SK-N-SH (cell line): ENCODE measurements around the gene DRGX. TPM values are rescaled to one million over a fixed set of nuclear protein-coding genes. Genes with fewer than 3 reads are reported as not detected.

ENCODE experiments used
- CTCF ChIA-PET: fragments of 300-600, 350-600 bp; formaldehyde crosslinking; extraction: SDS; loops from one replicate; lab custom pipeline; 2021; lab: Yijun Ruan, JAX
- POLR2A ChIA-PET: fragments of 350-600 bp; sonication (Branson Sonifier 250); formaldehyde crosslinking; extraction: SDS; loops from one replicate; lab custom pipeline; 2020; ENCODE audit warnings: antibody characterized with exemption, inconsistent platforms; lab: Yijun Ruan, JAX
- DNase-seq: peaks from one replicate; pipeline ENCODE4 v3.0.0; 2012
- H2AFZ ChIP-seq: fragments of 200-600 bp; sonication (generic); 2 replicates; pipeline ENCODE4 v1.8.1; 2016; ENCODE audit warnings: antibody characterized with exemption, mild to moderate bottlenecking, low read depth
- H3F3A ChIP-seq: fragments of 200-600 bp; sonication (generic); replicated peaks from 2 replicates; pipeline ENCODE3; 2016; ENCODE audit warnings: antibody characterized with exemption, mild to moderate bottlenecking; ENCODE audit not compliant: insufficient read depth
- H3K27ac ChIP-seq, 2 experiments: fragments of 200-500 bp in 1 of 2; fragments of 200-600 bp in 1 of 2; sonication (Bioruptor generic) in 1 of 2; sonication (generic), shearing (Covaris generic) in 1 of 2; 2 replicates each; pipeline versions ENCODE4 v1.5.1 to v1.6.1; 2014 to 2016; ENCODE audit warnings: low read depth in 2 of 2, inconsistent platforms in 1 of 2, low read length in 1 of 2, mild to moderate bottlenecking in 1 of 2, mixed read lengths in 1 of 2
- H3K27me3 ChIP-seq: fragments of 200-600 bp; sonication (generic), shearing (Covaris generic); 2 replicates; pipeline ENCODE4 v1.6.1; 2016; ENCODE audit warnings: mixed run types; ENCODE audit not compliant: insufficient read depth
- H3K36me3 ChIP-seq, 2 experiments: fragments of 200-500 bp in 1 of 2; fragments of 200-600 bp in 1 of 2; sonication (Bioruptor generic) in 1 of 2; sonication (generic) in 1 of 2; replicated peaks in 1 of 2; 2 replicates each; pipeline versions ENCODE3 to v1.5.1; 2014 to 2016; ENCODE audit warnings: low read length in 1 of 2, mild to moderate bottlenecking in 1 of 2; ENCODE audit not compliant: insufficient read depth in 2 of 2, control insufficient read depth in 1 of 2
- H3K4me1 ChIP-seq, 2 experiments: fragments of 200-500 bp in 1 of 2; fragments of 200-600 bp in 1 of 2; sonication (Bioruptor generic) in 1 of 2; sonication (generic), shearing (Covaris generic) in 1 of 2; 2 replicates each; pipeline versions ENCODE4 v1.5.1 to v1.6.1; 2014 to 2016; ENCODE audit warnings: low read depth in 1 of 2, low read length in 1 of 2, mixed run types in 1 of 2; ENCODE audit not compliant: insufficient read depth in 2 of 2, control insufficient read depth in 1 of 2
- H3K4me2 ChIP-seq: fragments of 200-600 bp; sonication (generic), shearing (Covaris generic); 2 replicates; pipeline ENCODE4 v1.6.1; 2017; ENCODE audit warnings: mixed run types
- H3K4me3 ChIP-seq, 2 experiments: fragments of 200-500 bp in 1 of 2; fragments of 200-600 bp in 1 of 2; sonication (Bioruptor generic) in 1 of 2; sonication (generic), shearing (Covaris generic) in 1 of 2; 2 replicates each; pipeline versions ENCODE4 v1.5.1 to v1.8.1; 2014 to 2016; ENCODE audit warnings: low read depth in 2 of 2, inconsistent platforms in 1 of 2, low read length in 1 of 2, mild to moderate bottlenecking in 1 of 2, mixed read lengths in 1 of 2, moderate library complexity in 1 of 2
- H3K79me2 ChIP-seq: fragments of 200-600 bp; sonication (generic); 2 replicates; pipeline ENCODE4 v1.8.1; 2017; ENCODE audit warnings: mild to moderate bottlenecking; ENCODE audit not compliant: insufficient read depth
- H3K9ac ChIP-seq: fragments of 200-600 bp; sonication (generic); 2 replicates; pipeline ENCODE4 v1.6.1; 2017; ENCODE audit warnings: mixed run types
- H3K9me2 ChIP-seq: fragments of 200-600 bp; sonication (generic); 2 replicates; pipeline ENCODE4 v1.6.1; 2017; ENCODE audit warnings: mixed run types
- H3K9me3 ChIP-seq: fragments of 200-600 bp; sonication (generic); 2 replicates; pipeline ENCODE4 v1.6.1; 2017; ENCODE audit warnings: mixed run types, mild to moderate bottlenecking, moderate library complexity
- H4K20me1 ChIP-seq: fragments of 200-600 bp; sonication (generic); 2 replicates; pipeline ENCODE4 v1.6.1; 2017; ENCODE audit warnings: mild to moderate bottlenecking, mixed run types; ENCODE audit not compliant: insufficient read depth
- EZH2phosphoT487 ChIP-seq: fragments of 200-600 bp; sonication (generic); IDR thresholded peaks from 2 replicates; pipeline ENCODE4 v1.6.1; 2017; ENCODE audit warnings: low read depth, mixed run types, mild to moderate bottlenecking, antibody characterized with exemption, moderate library complexity, borderline replicate concordance
- FOXJ3 ChIP-seq: sonication (generic); formaldehyde crosslinking; IDR thresholded peaks from 2 replicates; pipeline ENCODE4 v1.5.1; 2020; ENCODE audit warnings: mild to moderate bottlenecking, missing genetic modification reagents
- FOXM1 ChIP-seq: IDR thresholded peaks from 2 replicates; pipeline ENCODE4 v1.4.0; 2012; ENCODE audit warnings: low read depth, mild to moderate bottlenecking
- GABPA ChIP-seq: IDR thresholded peaks from 2 replicates; pipeline ENCODE4 v1.4.0; 2012; ENCODE audit warnings: low read depth, mild to moderate bottlenecking
- MAX ChIP-seq: IDR thresholded peaks from 2 replicates; pipeline ENCODE4 v1.4.0; 2012; ENCODE audit warnings: low read depth
- MEF2A ChIP-seq: IDR thresholded peaks from 2 replicates; pipeline ENCODE4 v1.4.0; 2012; ENCODE audit warnings: low read depth, borderline replicate concordance
- NFIC ChIP-seq: IDR thresholded peaks from 2 replicates; pipeline ENCODE4 v1.4.0; 2012; ENCODE audit warnings: borderline replicate concordance
- NRF1 ChIP-seq: IDR thresholded peaks from 2 replicates; pipeline ENCODE4 v1.6.1; 2012; ENCODE audit warnings: low read depth, mild to moderate bottlenecking, low read length
- RAD21 ChIP-seq: IDR thresholded peaks from 2 replicates; pipeline ENCODE4 v1.6.1; 2012; ENCODE audit warnings: mild to moderate bottlenecking, low read length
- RCOR1 ChIP-seq: fragments of 150-350 bp; IDR thresholded peaks from 2 replicates; pipeline ENCODE4 v1.6.1; 2017; ENCODE audit warnings: antibody characterized with exemption, low read length
- REST ChIP-seq: IDR thresholded peaks from 2 replicates; pipeline ENCODE4 v1.6.1; 2012; ENCODE audit warnings: mild to moderate bottlenecking, low read depth, low read length, moderate library complexity
- RFX5 ChIP-seq: IDR thresholded peaks from 2 replicates; pipeline ENCODE4 v1.6.1; 2012; ENCODE audit warnings: mild to moderate bottlenecking, improper control_type of control experiment, low read length
- SIN3A ChIP-seq: IDR thresholded peaks from 2 replicates; pipeline ENCODE4 v1.6.1; 2012; ENCODE audit warnings: low read depth, mild to moderate bottlenecking, low read length, moderate library complexity, borderline replicate concordance
- TAF1 ChIP-seq: IDR thresholded peaks from 2 replicates; pipeline ENCODE4 v1.6.1; 2012; ENCODE audit warnings: low read depth, mild to moderate bottlenecking, low read length, moderate library complexity, borderline replicate concordance
- TCF12 ChIP-seq: IDR thresholded peaks from 2 replicates; pipeline ENCODE4 v1.4.0; 2012
- USF1 ChIP-seq: IDR thresholded peaks from 2 replicates; pipeline ENCODE4 v1.4.0; 2012; ENCODE audit warnings: low read depth, borderline replicate concordance
- ZBTB33 ChIP-seq: IDR thresholded peaks from 2 replicates; pipeline ENCODE4 v1.4.0; 2012; ENCODE audit warnings: low read depth, borderline replicate concordance
- WGBS: methylation state at CpG from one replicate; pipeline ENCODE4 v1.1.6; 2017; ENCODE audit warnings: low lambda C conversion rate; 5-methylcytosine and 5-hydroxymethylcytosine counted together
- polyA plus RNA-seq, 3 experiments: library from polyadenylated mRNA; depleted of rRNA; stranded (reverse); fragments of >200 nt; gene quantifications; 2 replicates each; pipeline ENCODE4 v1.2.3, GENCODE V29; 2012

The DRGX gene
- polyA plus RNA-seq, 1 of the 3 experiments (the other 2 are of a cell fraction): not detected

GRCh38 chr10:49368256-49368655 is 27.6 kb downstream of the DRGX start:
- H3K79me2 ChIP-seq: no peaks in the 10 kb centered on the region
- no peaks in the 10 kb centered on the region for H3K27me3 ChIP-seq
- no peak for DNase-seq
- CTCF ChIA-PET: no interaction called here
- H3F3A ChIP-seq: no peaks in the 10 kb centered on the region
- no peaks in the 10 kb centered on the region for H4K20me1 ChIP-seq
- WGBS: no CpG with 5 or more reads among the region's 4 CpGs
- H3K9me3 ChIP-seq: no peaks in the 10 kb centered on the region
- TF ChIP-seq NRF1 (no peak), TCF12 (no peak), SIN3A (no peak), FOXM1 (no peak), NFIC (no peak), MAX (no peak), MEF2A (no peak), EZH2phosphoT487 (no peak), TAF1 (no peak), FOXJ3 (CRISPR knock-in tag) (no peak), ZBTB33 (no peak), GABPA (no peak), REST (no peak), RCOR1 (no peak), RFX5 (no peak), USF1 (no peak), RAD21 (no peak)
- TF ChIP-seq, all 33 proteins: peak for 0
- no peak overlapping the region for H3K9ac ChIP-seq
- H3K4me3 ChIP-seq: no peak overlapping the region
- POLR2A ChIA-PET: no interaction called here
- no peaks in the 10 kb centered on the region; a peak in 1 of 4 replicates for H3K4me1 ChIP-seq
- no peaks in the 10 kb centered on the region for H3K9me2 ChIP-seq
- no peak overlapping the region for H2AFZ ChIP-seq
- H3K27ac ChIP-seq: no peak overlapping the region
- H3K4me2 ChIP-seq: no peak overlapping the region
- H3K36me3 ChIP-seq: no peaks in the 10 kb centered on the region
